GM18873 (cell line): Measurements from ENCODE around the gene CRYAA.
"Not testable (repeated sequence)": the region's sequence is repeated elsewhere in the genome, so short reads cannot be mapped to it uniquely, and the experiment has no call there.

ENCODE experiments used
- ATAC-seq: cut with Tn5 transposase; IDR thresholded peaks from one replicate; pipeline ENCODE4 v1.9.1; 2021; ENCODE audit warnings: mild to moderate bottlenecking, moderate library complexity, moderate number of reproducible peaks; ENCODE audit not compliant: unreplicated experiment, low FRiP score

CRYAA gene

GRCh38 chr21:43176621-43177020 is 7.8 kb downstream of the CRYAA start:
- not testable (repeated sequence) for ATAC-seq

GRCh38 chr21:43177043-43177906 is 8.5 kb downstream of the CRYAA start:
- ATAC-seq = not testable (repeated sequence)

GRCh38 chr21:43178175-43178826 is 9.5 kb downstream of the CRYAA start:
- ATAC-seq = not testable (repeated sequence)

GRCh38 chr21:43181033-43181432 is 12.2 kb downstream of the CRYAA start:
- not testable (repeated sequence) for ATAC-seq

GRCh38 chr21:43187268-43187667 is 18.5 kb downstream of the CRYAA start:
- not testable (repeated sequence) for ATAC-seq

- ATAC-seq = no peak
These were observed 18.9 kb downstream of the CRYAA start for GRCh38 chr21:43187715-43188114.

GRCh38 chr21:43188181-43188580 is 19.4 kb downstream of the CRYAA start:
- ATAC-seq = no peak

- no peak for ATAC-seq
These were observed 19.9 kb downstream of the CRYAA start for GRCh38 chr21:43188592-43189210.

- ATAC-seq = no peak
These were observed 21.1 kb downstream of the CRYAA start for GRCh38 chr21:43189936-43190335.

GRCh38 chr21:43190544-43190943 is 21.7 kb downstream of the CRYAA start:
- ATAC-seq = no peak

GRCh38 chr21:43190951-43191350 is 22.1 kb downstream of the CRYAA start:
- no peak for ATAC-seq

GRCh38 chr21:43191521-43191920 is 22.7 kb downstream of the CRYAA start:
- no peak for ATAC-seq

- no peak for ATAC-seq
These were observed 23.2 kb downstream of the CRYAA start for GRCh38 chr21:43191971-43192370.

GRCh38 chr21:43192501-43193081 is 23.8 kb downstream of the CRYAA start:
- no peak for ATAC-seq

GRCh38 chr21:43193088-43193650 is 24.4 kb downstream of the CRYAA start:
- ATAC-seq = no peak

GRCh38 chr21:43193651-43194302 is 25.0 kb downstream of the CRYAA start:
- ATAC-seq = no peak

- no peak for ATAC-seq
These were observed 25.7 kb downstream of the CRYAA start for GRCh38 chr21:43194303-43195120.

- no peak for ATAC-seq
These were observed 26.6 kb downstream of the CRYAA start for GRCh38 chr21:43195121-43196021.
